Caco-2 (cell line): ENCODE results near the gene ULBP1. TPM values are rescaled to one million over a fixed set of nuclear protein-coding genes. Genes with fewer than 3 reads are reported as not detected.
"Not testable (repeated sequence)": the region's sequence is repeated elsewhere in the genome, so short reads cannot be mapped to it uniquely, and the experiment has no call there.

Experiments used
- BruUV-seq: library from RNA; stranded (reverse); fragments of 400-500 nt; replicated peaks from 2 replicates; lab custom pipeline; 2021; lab: Mats Ljungman, UMichigan
- CTCF ChIA-PET: fragments of 300-600 bp; sonication (Branson Sonifier 250); formaldehyde crosslinking; loops from one replicate; lab custom pipeline; 2022; ENCODE audit warnings: antibody characterized with exemption; lab: Charles Lee
- POLR2A ChIA-PET: fragments of 300-600 bp; sonication (Branson Sonifier 250); formaldehyde crosslinking; loops from one replicate; lab custom pipeline; 2022; ENCODE audit warnings: antibody characterized with exemption; lab: Charles Lee
- DNase-seq, 2 experiments: peaks; one replicate each; pipeline versions ENCODE4 v3.0.0 to v3.0.0-alpha.2; 2020 to 2022
- H3K27me3 ChIP-seq: replicated peaks from 2 replicates; pipeline ENCODE4 v1.6.0; 2011; ENCODE audit warnings: low read length; ENCODE audit not compliant: control insufficient read depth, insufficient read depth
- H3K36me3 ChIP-seq: 2 replicates; pipeline ENCODE4 v1.5.1; 2011; ENCODE audit warnings: low read length; ENCODE audit not compliant: control insufficient read depth, insufficient read depth
- H3K4me1 ChIP-seq: fragments of 250-450 bp; sonication (Bioruptor Pico); 2 replicates; pipeline ENCODE4 v1.5.1; 2020; ENCODE audit warnings: mild to moderate bottlenecking
- H3K4me3 ChIP-seq: 2 replicates; pipeline ENCODE4 v1.5.1; 2011; ENCODE audit warnings: low read depth, mild to moderate bottlenecking, control low read depth, low read length
- H3K9me3 ChIP-seq: fragments of 250-450 bp; sonication (Bioruptor Pico); 2 replicates; pipeline ENCODE4 v1.5.1; 2020; ENCODE audit warnings: mild to moderate bottlenecking, moderate library complexity
- H3K27ac Mint-ChIP-seq: one replicate; pipeline ENCODE4 v1.8.0; 2022; ENCODE audit warnings: mixed read lengths; ENCODE audit not compliant: unreplicated experiment
- H3K27me3 Mint-ChIP-seq: one replicate; pipeline ENCODE4 v1.8.0; 2022; ENCODE audit warnings: mixed read lengths; ENCODE audit not compliant: insufficient read depth, unreplicated experiment
- H3K36me3 Mint-ChIP-seq: one replicate; pipeline ENCODE4 v1.8.0; 2022; ENCODE audit warnings: mild to moderate bottlenecking, mixed read lengths; ENCODE audit not compliant: insufficient read depth, unreplicated experiment
- H3K4me1 Mint-ChIP-seq: one replicate; pipeline ENCODE4 v1.8.0; 2022; ENCODE audit warnings: low read depth, mixed read lengths; ENCODE audit not compliant: unreplicated experiment
- H3K4me3 Mint-ChIP-seq: one replicate; pipeline ENCODE4 v1.8.0; 2022; ENCODE audit warnings: mild to moderate bottlenecking, moderate library complexity, mixed read lengths; ENCODE audit not compliant: unreplicated experiment
- H3K9me3 Mint-ChIP-seq: one replicate; pipeline ENCODE4 v1.8.0; 2022; ENCODE audit warnings: mixed read lengths; ENCODE audit not compliant: unreplicated experiment
- intact Hi-C: fragments of 100-400 bp; cut with micrococcal nuclease; formaldehyde crosslinking; loops from one replicate; pipeline ENCODE4 v1.10.0; 2022; ENCODE audit not compliant: unreplicated experiment
- total RNA-seq: library from RNA; stranded (reverse); gene quantifications from 2 replicates; pipeline ENCODE4 v1.2.3, GENCODE V29; 2022
- TF ChIP-seq, protein P1 (sequence below), 2 experiments: fragments of 200-600 bp in 1 of 2; IDR thresholded peaks; 1 replicate in 1 of 2; 2 replicates in 1 of 2; pipeline versions ENCODE4 v1.5.1 to v1.8.0; 2011 to 2022; ENCODE audit warnings: antibody characterized with exemption in 1 of 2, control low read depth in 1 of 2, inconsistent platforms in 1 of 2, low read depth in 1 of 2, low read length in 1 of 2, mild to moderate bottlenecking in 1 of 2, moderate library complexity in 1 of 2; ENCODE audit not compliant: insufficient read depth in 1 of 2, severe bottlenecking in 1 of 2, unreplicated experiment in 1 of 2

ULBP1 gene
- total RNA-seq, 1 experiment from 2014 or later, result 7.7 TPM

DNA sequence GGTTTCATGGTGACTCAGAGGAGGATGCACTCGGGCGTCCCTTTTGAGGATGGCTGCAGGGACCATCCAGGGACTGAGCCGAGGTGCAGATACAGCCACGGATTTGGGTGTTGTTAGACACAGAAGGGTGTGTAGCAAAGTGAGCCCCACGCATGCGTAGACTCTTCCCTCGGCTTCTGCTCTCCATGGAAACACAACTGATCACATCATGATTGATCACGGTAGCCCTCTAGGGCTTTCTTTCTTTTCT lies 606 bp upstream of the ULBP1 start:
- Mint-ChIP-seq H3K9me3 (no peaks in the 10 kb centered on the region), H3K27me3 (peaks cover 7% of the 10 kb centered on the region), H3K36me3 (peaks cover 15% of the 10 kb centered on the region), H3K4me1 (no peaks in the 10 kb centered on the region), H3K27ac (peak overlapping the region; percentile 80), H3K4me3 (peak overlapping the region; percentile 83)
- POLR2A ChIA-PET, result no interaction called here
- H3K4me1 ChIP-seq, result no peaks in the 10 kb centered on the region
- DNase-seq, result no peak
- TF ChIP-seq, protein P1, sequence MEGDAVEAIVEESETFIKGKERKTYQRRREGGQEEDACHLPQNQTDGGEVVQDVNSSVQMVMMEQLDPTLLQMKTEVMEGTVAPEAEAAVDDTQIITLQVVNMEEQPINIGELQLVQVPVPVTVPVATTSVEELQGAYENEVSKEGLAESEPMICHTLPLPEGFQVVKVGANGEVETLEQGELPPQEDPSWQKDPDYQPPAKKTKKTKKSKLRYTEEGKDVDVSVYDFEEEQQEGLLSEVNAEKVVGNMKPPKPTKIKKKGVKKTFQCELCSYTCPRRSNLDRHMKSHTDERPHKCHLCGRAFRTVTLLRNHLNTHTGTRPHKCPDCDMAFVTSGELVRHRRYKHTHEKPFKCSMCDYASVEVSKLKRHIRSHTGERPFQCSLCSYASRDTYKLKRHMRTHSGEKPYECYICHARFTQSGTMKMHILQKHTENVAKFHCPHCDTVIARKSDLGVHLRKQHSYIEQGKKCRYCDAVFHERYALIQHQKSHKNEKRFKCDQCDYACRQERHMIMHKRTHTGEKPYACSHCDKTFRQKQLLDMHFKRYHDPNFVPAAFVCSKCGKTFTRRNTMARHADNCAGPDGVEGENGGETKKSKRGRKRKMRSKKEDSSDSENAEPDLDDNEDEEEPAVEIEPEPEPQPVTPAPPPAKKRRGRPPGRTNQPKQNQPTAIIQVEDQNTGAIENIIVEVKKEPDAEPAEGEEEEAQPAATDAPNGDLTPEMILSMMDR (IDR thresholded peaks at IDR 0.05; ENCODE audit: insufficient read depth in 1 of 2, low read depth in 1 of 2, low read length in 1 of 2, severe bottlenecking in 1 of 2, unreplicated experiment in 1 of 2), result no peak
- CTCF ChIA-PET, result no interaction called here
- BruUV-seq, result TSS peak; percentile 71
- H3K4me3 ChIP-seq, result peak overlapping the region; percentile 40
- intact Hi-C loops, result loop anchor here (1.0 kb wide), 1 partner anchor 42 kb away; no protein-coding TSS in a partner anchor
- H3K9me3 ChIP-seq, result no peaks in the 10 kb centered on the region
- H3K36me3 ChIP-seq, result no peaks in the 10 kb centered on the region
- H3K27me3 ChIP-seq, result no peaks in the 10 kb centered on the region

DNA sequence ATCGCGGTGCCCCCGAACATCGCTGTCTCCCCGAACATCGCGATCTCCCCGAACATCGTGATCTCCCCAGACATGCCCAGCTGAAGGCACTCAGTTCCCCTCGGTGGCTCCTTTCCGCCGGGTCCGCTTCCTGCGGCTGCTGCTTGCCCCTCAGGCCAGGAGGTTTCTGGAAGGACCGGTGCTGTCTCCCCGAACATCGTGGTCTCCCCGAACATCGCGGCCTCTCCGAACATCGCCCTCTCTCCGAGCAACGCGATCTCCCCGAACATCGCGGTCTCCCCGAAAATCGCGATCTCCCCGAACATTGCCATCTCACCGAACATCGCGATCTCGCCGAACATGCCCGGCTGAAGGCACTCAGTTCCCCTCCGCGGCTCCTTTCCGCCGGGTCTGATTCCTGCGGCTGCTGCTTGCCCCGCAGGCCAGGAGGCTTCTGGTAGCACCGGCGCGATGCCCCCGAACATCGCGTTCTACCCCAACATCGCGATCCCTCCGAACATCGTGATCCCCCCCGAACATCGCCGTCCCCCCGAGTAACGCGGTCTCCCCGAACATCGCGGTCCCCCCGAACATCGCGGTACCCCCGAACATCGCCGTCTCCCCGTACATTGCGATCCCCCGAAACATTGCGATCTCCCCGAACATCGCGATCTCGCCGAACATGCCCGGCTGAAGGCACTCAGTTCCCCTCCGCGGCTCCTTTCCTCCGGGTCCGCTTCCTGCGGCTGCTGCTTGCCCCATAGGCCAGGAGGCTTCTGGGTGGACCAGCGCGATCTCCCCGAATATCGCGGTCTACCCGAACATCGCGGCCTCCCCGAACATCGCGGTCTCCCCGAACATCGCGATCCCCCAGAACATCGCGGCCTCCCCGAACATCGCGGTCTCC lies 808 bp downstream of the ULBP1 start:
- peak overlapping the region; percentile 83 for H3K4me3 Mint-ChIP-seq
- H3K27ac Mint-ChIP-seq, result peak overlapping the region; percentile 80
- H3K4me1 Mint-ChIP-seq, result no peaks in the 10 kb centered on the region
- Histone ChIP-seq H3K27me3 (no peaks in the 10 kb centered on the region), H3K9me3 (no peaks in the 10 kb centered on the region), H3K4me3 (no peak overlapping the region; the same call in 1 of the 2 replicates), H3K4me1 (no peaks in the 10 kb centered on the region), H3K36me3 (no peaks in the 10 kb centered on the region)
- ChIA-PET POLR2A (no interaction called here), CTCF (interaction anchor here (0.9 kb wide), 1 partner anchor 52 kb away, joined by 3 read pairs; no protein-coding TSS in a partner anchor)
- TF ChIP-seq, protein P1 (IDR thresholded peaks at IDR 0.05; ENCODE audit: insufficient read depth in 1 of 2, low read depth in 1 of 2, low read length in 1 of 2, severe bottlenecking in 1 of 2, unreplicated experiment in 1 of 2), result no peak
- H3K27me3 Mint-ChIP-seq, result no peaks in the 10 kb centered on the region
- H3K36me3 Mint-ChIP-seq, result peaks cover 15% of the 10 kb centered on the region
- DNase-seq, result no peak
- no peaks in the 10 kb centered on the region for H3K9me3 Mint-ChIP-seq
- intact Hi-C loops, result no loop called here
- no TSS peak for BruUV-seq

DNA sequence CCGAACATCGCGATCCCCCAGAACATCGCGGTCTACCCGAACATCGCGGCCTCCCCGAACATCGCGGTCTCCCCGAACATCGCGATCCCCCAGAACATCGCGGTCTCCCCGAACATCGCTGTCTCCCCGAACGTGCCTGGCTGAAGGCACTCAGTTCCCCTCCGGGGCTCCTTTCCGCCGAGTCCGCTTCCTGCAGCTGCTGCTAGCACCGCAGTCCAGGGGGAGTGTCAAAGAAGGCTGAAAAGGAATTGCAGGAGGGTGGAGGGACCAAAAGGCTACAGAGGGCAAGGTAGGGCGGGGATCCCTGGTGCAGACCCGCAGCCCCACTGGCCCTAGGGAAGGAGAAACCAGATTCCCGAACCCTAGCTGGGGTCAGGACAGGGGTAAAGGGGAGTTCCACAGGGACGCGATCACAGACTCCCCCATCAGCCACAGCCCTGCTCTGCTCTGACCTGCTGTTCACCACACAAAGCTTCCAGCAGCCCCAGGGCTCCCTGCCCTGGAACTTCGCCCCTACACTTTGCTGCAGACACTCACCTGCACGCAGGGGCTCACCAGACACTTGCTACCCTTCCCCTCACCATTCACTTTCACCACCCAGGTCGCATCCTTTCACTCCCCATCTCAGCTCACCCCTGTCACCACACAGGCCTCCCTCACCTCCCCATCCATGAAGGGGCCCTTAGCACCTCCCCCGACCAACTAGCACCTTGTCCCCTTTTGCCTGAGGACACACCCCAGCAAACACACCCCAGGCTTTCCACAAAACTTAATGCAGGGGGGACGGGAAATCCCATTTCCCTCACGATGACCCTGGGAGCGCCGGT lies 1.7 kb downstream of the ULBP1 start:
- Mint-ChIP-seq H3K36me3 (peaks cover 15% of the 10 kb centered on the region), H3K27me3 (no peaks in the 10 kb centered on the region), H3K4me3 (peak overlapping the region; percentile 83), H3K27ac (peak overlapping the region; percentile 80), H3K9me3 (no peaks in the 10 kb centered on the region), H3K4me1 (no peaks in the 10 kb centered on the region)
- no peak overlapping the region for H3K4me3 ChIP-seq
- no peak for DNase-seq
- no peaks in the 10 kb centered on the region for H3K36me3 ChIP-seq
- no TSS peak for BruUV-seq
- H3K4me1 ChIP-seq, result no peaks in the 10 kb centered on the region
- H3K27me3 ChIP-seq, result no peaks in the 10 kb centered on the region
- ChIA-PET CTCF (no interaction called here), POLR2A (no interaction called here)
- H3K9me3 ChIP-seq, result no peaks in the 10 kb centered on the region
- intact Hi-C loops, result no loop called here
- TF ChIP-seq, protein P1 (IDR thresholded peaks at IDR 0.05; ENCODE audit: insufficient read depth in 1 of 2, low read depth in 1 of 2, low read length in 1 of 2, severe bottlenecking in 1 of 2, unreplicated experiment in 1 of 2), result no peak

DNA sequence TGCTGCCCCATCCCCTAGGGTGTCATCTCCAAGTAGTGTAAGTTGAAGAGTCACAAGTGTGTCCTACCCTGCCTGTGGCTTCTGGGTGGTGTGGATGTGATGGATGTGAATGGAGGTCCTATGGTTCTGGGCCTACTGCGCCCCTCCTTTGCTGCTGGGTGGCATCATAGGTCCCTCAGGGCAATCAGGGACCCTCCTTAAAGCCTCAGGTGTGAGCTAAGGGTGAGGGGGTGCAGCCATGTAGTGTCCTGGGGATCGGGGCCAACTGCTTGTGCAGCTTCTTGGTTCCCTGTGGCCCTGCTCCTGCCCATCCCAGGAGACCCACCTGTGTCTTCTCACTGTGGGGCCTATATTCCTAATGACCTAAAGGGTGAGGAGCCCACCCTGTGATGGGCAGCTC lies 2.6 kb downstream of the ULBP1 start:
- H3K4me3 Mint-ChIP-seq, H3K27me3 Mint-ChIP-seq, H3K9me3 ChIP-seq, H3K9me3 Mint-ChIP-seq, H3K4me1 Mint-ChIP-seq, DNase-seq, POLR2A ChIA-PET, H3K27ac Mint-ChIP-seq, H3K36me3 ChIP-seq, H3K27me3 ChIP-seq, H3K4me1 ChIP-seq, H3K4me3 ChIP-seq, BruUV-seq, CTCF ChIA-PET, intact Hi-C loops: not testable (repeated sequence)
- H3K36me3 Mint-ChIP-seq, result peaks cover 15% of the 10 kb centered on the region
